Myocyte (in vitro differentiated cells): ENCODE measurements around the gene MMS22L. TPM values are rescaled to one million over a fixed set of nuclear protein-coding genes. Genes with fewer than 3 reads are reported as not detected.

Source experiments
- DNase-seq: peaks from one replicate; pipeline ENCODE4 v3.0.0-alpha.2; 2012; ENCODE audit warnings: low read depth
- total RNA-seq: library from RNA; depleted of rRNA; stranded (reverse); fragments of >200 nt; gene quantifications from 2 replicates; pipeline ENCODE4 v1.2.3, GENCODE V29; 2014

Gene MMS22L
- total RNA-seq, 1 donor from 2014 or later: 3.8 TPM

DNA sequence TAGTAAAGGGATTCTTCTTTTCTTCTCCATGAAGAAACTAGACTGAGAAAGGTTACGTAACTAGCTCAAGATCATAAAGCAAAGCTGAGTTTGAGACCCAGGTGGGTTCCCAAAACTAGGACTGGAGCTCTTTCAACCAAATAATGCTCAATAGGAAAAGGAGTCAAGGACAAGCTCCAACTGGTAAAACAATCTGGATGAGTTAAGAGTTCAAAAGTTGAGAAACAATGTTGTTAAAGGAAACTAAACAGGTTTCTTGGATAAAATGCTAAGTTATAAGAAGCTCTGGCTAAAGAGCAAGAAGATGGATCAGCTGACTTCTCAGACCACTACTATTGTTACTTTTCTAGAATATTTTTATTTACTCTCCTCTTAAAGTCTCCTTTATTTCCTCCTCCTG is 137.3 kb downstream of the MMS22L start:
- no peak for DNase-seq

DNA sequence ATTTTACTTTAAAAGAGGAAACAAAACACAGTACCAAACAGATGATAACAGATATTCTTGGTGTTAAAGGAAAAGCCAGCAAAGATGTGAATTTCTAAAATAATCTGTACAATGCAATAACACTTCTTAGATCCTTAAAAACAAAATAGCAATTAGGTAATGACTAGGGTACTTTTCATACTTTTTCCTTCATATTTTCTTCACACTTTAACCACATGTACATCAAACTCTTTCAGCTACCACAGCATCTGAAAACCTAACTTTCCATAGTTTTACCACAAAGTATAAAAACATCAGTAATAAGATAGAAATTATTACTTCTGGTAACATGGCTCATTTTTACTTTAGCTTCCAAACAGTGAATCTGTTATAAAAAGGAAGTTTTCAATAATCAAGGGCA is 141.3 kb downstream of the MMS22L start:
- no peak for DNase-seq

DNA sequence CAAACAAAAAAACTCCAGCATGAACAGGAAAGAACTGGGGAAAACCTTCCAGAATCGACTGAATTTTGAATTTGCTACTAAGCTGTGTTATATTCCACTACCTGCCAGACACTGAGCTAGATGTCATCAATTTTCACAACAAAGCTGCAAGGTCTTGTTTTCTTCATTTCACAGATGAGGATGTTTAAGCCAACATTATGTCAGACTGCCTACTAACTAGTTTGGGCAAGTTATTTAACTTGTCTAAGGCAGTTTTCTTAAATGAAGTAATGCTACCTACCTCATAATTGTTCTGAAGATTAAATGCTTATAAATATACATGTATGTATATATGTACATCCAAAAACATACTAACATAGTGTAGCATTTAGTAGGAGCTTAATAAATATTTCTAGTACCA is 144.4 kb downstream of the MMS22L start:
- no peak for DNase-seq

DNA sequence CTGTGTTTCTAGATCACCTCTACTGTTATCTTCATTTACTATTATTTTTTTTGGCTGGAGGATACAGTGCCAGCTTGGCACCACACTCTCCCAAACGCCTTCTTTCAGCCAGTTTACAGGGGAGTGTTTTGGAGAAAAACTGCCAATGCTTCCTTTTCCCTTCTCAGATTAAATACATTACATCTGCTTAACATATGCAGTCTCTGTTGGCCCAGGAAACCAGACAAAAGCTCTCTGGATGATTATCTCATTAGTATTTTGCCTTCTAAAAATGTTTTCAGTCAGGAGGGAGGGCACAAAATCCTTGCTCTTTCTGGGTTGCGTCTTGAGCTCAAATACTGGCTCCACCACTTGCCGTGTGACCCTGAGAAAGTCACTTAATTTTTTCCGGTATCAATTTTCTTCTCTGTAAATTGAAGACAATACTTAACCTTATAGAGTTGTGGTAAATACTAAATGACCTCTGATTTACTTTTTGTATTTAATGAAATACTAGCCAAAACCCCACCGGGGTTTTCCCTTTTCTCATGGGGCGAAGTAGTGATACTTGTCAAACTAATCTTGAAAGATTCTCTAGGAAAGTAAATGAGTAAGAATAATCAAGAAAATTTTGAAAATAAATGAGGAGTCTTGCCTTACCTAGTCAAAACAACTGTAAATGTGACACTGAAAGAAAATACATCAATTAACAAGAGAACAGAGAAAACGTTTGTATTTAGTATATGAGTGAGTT is 146.2 kb downstream of the MMS22L start:
- DNase-seq: no peak

DNA sequence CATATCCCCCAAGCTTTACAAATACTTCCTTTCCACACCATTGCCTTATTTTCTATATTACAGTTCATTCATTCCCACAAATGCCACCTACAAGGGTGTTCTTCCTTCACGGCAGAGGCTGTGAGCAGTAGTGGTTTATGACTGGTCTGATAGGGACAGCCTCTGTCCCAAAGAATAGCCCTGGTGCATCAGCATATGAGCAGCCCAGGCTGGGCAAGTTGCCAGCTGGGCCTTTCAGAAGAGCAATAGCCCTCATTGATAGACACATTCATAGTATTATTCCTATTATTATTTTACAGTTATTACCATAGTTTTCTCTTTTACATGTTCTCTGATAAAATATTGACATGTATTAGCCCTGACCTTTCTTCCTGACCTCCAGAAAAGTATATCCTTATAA is 149.9 kb downstream of the MMS22L start:
- peak; percentile 25 for DNase-seq

DNA sequence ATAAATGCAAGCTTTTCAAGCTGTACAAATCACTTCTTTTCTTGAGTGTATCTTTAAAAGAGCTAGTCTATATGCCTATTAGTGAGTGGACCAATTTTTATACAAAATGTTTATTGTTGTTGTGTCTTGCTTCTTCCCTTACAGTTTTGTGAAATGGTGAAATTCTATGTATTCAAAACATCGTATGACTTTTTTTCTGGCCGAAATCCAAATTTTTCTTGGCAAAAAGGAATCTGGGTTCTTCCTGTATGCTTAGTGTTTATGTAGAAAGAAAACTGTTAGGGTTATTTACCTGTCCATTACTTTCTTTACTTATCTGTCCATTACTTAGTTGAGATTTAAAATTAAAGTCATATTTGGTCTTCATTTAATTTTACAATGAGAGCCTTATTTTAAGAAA is 153.9 kb downstream of the MMS22L start:
- no peak for DNase-seq

DNA sequence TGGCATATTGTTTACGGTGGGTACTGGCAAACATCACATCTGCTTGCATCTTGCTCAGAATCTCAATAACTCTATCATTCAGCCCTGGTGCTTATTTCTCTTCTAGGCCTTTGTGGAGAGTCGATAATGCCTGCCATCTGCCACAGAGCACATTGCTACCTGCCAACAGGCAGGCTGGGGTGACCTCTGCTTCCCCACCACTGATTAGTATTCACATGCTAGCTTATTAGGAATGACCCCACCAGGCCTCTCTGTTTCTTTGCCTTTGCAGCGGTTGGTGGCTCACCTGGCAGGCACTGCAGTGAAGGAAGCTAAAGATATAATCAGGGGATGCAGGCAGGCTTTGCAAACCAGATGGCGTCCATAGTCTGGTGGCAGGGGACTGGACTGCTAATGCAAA is 154.5 kb downstream of the MMS22L start:
- no peak for DNase-seq

DNA sequence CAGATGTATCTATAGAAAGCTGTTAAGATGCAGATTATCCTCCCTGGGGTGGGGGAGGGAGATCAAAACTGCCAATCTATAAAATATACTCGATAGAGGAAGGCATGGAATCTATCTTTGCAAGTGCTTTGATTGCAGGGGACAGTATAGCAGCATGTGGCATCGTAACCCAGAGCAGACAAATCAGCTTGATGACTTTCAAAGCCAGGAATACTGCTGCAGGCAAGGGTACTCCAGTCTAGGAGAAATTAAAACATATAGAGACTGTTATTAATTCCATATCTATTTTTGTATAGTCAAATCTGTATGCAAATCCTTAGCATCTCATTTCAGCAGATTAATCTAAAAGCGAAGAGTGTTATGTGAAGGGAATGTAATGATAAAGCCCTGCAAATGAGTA is 159.4 kb downstream of the MMS22L start:
- DNase-seq: no peak

DNA sequence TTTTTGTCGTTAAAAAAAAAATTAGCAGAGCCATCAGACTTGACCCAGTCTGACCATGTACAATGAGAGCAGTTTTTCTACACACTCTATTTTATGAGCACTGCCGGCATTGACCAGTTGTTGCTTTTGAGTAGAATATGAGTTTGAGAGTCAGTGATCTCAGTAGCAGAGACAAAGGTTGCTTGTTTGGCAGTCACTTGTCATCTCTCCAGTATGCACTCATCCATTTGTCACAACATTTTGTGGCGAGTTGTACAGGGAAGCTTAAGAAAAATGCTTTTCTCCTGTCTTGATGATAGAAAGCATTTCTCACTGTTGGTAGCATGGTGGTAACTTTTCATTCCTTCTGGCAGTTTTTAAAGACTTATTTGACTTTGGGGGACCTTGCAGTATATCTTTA is 159.9 kb downstream of the MMS22L start:
- no peak for DNase-seq

DNA sequence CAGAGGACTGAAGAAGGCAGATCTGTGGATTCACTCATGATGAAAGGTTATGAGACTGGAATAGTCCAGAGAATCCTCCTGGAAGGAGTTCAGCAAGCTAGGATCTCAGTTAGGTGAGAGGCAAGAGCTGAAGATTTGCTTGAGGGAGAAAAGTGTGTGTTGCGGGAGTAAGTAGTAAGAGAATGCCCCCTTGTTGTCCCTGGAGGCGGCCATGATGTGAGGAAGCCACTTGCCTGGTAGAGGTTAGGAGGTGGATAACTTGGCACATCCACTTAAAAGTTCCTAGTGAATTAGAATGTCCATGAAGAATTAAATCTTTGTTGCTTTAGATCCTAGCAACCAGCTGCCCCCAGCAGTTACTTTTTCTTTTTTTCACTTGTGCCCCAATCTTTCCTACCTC is 162.5 kb downstream of the MMS22L start:
- DNase-seq: no peak

DNA sequence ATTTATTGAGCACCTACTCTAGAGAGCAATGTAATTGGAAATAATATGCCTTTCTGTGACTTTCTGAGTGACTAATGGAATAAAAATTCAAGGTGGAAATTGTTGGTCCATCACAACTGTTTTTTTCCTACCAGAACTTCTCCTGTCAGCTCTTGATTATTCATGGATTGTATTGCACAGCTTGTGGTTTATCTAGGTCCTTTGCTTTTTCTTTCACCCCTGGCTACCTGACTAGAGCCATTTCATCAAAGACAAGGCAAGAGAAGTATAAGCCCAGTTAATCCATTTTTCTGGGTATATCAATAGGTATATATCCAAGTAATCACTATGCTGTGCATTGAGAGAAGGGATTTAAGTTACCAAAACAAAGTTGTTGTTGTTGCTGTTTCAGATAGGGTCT is 168.4 kb downstream of the MMS22L start:
- DNase-seq: no peak

DNA sequence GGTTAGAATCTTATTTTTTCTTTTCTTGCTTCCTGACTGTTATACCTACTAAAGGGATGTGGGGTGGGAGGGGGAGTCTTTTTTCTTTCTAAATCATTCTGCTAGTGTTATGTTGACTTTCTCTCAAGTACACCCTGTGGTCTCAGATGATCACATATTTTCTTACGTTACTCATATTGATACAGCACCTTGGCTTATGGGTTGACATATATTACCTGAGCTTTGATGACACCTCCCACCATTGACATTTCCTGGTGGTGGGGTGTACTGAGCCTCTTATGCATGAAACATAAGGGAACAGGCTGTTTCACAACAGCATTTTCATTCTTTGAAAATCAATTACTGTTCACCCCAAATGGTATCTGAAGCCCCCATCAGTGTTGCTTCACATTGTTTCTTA is 169.8 kb downstream of the MMS22L start:
- no peak for DNase-seq

DNA sequence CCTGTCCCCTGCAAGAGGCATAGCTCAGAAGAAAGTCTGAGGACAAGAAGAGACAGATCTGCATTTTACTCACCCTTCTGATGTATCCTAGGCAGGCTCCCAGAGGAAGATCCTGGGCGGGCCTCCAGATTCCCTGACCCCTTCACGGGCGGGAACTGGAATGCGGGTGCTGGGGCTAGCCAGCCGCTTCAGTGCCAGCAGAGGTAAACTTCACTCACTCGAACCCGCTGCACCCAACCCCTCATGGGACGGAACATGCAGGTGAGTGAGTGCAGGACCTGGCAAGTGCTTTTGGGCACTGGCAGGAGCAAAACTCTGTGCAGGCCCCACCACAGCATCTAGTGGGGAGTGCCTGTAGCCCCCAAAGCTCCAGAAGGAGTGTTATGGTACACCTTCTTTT is 171.8 kb downstream of the MMS22L start:
- no peak for DNase-seq

DNA sequence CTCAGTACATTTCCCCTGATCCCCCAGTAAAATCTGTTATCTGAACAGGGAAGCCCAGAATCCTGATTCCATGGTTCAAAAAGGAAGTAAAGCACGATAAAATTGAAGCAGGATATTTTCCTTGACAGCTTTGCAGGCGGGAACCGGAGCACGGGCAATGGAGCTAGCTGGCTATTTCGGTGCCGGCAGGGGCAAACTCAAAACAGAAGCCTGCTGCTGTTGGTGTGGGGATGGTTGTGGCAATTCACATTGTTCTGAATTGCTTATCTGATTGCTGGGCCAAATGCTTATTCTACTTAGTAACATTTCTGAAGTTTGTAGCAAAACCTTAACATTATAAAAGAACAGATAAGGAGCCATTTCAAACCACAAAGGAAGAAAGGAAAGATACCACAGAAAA is 172.4 kb downstream of the MMS22L start:
- DNase-seq: no peak

DNA sequence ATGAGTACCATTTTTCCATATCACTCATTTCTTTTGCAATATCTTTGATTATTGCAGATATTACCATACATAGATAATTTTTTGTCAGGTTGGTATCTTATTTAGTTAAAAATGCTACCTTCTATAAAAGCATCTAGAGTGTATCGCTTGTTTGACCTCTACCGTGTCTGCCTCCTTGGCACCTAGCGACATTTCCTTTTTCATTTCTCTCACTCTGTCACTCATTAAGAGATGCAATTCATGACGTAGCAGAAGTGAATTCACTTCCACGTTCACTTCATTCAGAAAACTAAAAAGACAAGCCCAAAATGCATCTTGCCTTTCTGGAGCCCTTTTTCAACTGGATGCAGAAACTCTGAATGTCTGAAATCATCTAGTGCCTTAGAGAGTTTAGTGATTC is 172.9 kb downstream of the MMS22L start:
- DNase-seq: no peak

DNA sequence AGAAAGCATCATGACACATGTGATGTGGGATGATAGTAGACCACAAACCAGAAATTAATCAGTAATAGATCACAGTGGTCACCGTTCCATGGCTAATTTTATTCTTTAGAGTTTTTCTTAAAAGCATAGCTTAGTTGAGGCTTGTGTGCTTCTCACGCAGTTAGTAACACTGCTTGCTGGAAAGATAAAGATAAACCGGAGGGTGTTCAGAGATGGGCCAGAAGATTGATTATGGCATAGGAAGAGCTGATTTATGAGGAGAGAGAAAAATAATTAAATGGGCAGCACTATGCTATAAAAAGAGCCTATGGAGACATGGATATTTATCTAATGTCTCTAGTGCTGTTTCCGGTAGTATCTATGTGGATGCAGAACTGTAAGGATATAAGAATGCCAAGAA is 173.6 kb downstream of the MMS22L start:
- no peak for DNase-seq

DNA sequence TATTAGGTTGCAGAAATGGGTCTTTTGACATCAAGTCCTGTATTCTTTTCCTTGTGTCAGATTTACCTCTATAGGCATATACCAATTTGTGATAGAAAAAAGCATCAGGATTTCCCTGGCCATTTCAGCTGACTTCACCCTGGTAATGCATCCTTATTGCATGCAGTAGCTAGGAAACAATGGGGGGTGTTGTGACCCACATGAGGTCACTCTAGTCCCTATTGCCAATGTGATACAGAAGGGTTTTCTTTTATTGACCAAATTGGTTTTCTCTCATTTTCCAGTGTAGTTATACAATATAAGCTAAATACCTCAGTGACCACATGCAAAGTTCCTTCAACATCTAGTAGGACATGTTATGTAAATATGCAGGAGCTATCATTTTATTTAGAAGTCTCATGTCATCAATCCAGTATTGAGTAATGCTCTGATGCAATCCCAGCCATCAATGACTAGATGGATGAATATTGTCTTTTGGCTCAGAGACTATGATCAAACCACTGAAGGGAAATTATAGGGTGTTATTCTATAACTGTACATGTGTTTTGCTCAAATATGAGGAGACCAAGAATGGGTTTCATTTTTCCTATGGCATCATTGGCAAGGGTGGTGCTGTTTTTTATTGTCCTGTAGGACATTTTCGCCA is 180.7 kb downstream of the MMS22L start:
- no peak for DNase-seq

DNA sequence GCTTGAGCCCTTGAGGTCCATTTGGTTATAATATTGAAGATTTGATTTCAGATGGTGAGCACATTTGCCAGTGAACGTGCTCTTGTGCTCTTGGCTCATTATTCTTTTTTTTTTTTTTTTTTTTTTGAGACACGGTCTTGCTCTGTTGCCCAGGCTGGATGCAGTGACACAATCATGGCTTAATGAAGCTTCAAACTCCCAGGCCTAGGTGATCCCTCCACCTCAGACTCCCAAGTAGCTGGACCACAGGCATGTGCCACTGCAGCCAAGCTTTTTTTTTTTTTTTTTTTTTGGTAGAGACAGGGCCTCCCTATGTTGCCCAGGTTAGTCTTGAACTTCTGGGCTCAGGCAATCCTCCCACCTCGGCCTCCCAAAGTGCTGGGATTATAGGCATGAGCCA is 182.3 kb downstream of the MMS22L start:
- no peak for DNase-seq

DNA sequence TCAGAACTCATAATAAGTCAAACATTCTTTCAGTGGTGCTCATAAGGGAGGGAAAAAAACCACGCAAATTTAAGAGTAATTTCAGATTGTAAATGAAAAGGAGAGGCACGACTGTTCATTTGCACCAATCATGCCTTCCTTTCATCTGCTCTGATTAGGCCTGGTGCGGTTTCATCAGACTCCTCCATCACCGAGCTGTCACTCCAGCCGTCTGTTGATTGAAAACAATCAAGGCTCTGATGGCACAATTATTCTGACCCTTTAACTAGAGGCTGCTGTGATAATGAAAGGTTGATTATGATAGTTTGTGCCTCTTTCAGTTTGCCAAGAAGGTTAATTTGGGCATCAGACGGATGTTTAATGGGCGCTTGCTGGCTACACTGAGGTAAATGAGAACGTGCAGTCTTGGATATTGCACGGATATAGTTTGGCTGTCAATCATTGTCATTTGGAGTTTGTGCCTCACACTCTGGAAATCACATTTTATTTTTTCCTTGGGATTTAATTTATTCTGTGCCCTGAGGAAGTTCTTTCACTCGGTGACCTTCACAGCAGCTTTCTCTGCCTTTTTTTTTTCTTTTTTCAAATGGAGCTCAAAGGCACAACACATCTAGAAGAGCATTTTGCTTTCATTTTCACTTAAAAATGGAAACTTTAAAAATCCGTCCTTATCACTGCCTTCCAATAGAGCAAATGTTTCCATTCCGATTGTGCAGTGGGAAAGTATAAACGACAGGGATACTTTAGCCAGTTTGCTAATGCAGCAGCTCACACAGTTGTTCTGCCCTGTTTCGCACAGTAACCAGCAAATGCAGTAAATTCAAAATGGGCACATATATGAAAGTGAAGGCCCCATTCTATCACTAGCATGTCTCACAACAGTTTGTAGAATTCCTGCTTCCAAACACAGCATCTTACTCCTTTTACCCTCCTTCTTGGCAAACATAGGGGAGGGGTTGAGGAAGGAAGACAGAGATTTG is 185.7 kb downstream of the MMS22L start:
- no peak for DNase-seq

DNA sequence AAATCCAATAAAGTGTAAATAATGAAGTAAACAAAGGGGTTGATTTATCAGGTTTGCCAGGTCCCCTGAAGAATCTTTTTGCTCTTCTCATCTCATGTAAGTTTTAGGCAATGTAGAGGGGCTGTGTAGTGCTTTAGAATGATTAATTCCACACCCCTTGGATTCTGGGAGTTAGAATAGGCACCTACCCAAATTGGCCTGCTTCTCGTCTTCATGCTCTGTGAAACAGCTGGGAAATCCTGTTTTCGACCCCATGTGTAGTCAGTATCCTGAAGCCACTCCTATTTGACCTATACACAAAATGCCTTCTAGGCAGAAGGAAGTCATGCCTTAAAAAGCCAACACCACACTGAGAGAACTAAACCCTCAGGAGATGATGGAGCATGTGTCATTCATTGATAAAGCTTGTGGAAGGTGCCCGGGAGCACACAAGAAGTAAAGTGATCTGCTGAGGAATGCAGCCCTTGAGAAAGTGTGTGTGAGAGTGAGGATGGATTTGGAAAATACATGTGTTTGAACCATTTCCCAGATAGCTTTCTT is 187.6 kb downstream of the MMS22L start:
- DNase-seq: no peak

DNA sequence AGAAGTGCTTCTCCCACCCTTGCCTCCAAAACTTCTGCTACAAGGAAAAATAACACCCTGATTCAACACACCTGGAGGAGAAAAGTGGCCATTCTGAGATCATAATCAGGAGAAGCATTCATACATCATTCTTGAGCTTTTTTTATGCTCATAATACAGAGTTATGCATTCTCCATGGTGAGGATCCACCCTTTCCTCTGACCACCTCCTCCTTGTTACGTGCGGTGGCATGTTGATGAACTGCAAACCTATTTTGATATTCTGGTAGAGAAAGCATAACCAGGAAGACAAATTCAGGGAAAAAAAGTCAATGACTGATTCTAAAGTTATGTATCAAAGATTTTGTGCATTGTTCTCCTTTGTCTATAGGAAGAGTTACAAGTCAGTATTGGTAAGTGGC is 188.6 kb downstream of the MMS22L start:
- DNase-seq: no peak
